Mesenteric fat pad (tissue), 1 donor: ENCODE data around the gene SOX8. TPM values are rescaled to one million over a fixed set of nuclear protein-coding genes. Genes with fewer than 3 reads are reported as not detected.

ENCODE experiments used
- DNase-seq: peaks from one replicate; pipeline ENCODE4 v3.0.0-alpha.2; 2020; ENCODE audit warnings: low spot score
- total RNA-seq: library from RNA; stranded (reverse); fragmentation: NEBNext Ultra II Directional; extraction: Animal tissue kit (Norgen Biotek cat#: 25700); gene quantifications from one replicate; pipeline ENCODE4 v1.2.1, GENCODE V29; 2021
- donor health status: DM: yes; HTN: yes; CAD: no.

The SOX8 gene
- total RNA-seq, 1 donor from 2014 or later: 1.3 TPM

- DNase-seq: no peak
Observed at GRCh38 chr16:986411-986810, 4.8 kb downstream of the SOX8 start.

GRCh38 chr16:986925-987582 lies 5.5 kb downstream of the SOX8 start:
- DNase-seq: no peak

GRCh38 chr16:987906-988305 lies 6.3 kb downstream of the SOX8 start:
- no peak for DNase-seq

GRCh38 chr16:988471-989353 lies 7.1 kb downstream of the SOX8 start:
- no peak for DNase-seq

- no peak for DNase-seq
Observed at GRCh38 chr16:989354-989814, 7.8 kb downstream of the SOX8 start.

- no peak for DNase-seq
Observed at GRCh38 chr16:990516-991291, 9.1 kb downstream of the SOX8 start.

GRCh38 chr16:991345-991744 lies 9.8 kb downstream of the SOX8 start:
- no peak for DNase-seq

- DNase-seq: no peak
Observed at GRCh38 chr16:991773-992172, 10.2 kb downstream of the SOX8 start.

GRCh38 chr16:993731-994130 lies 12.2 kb downstream of the SOX8 start:
- no peak for DNase-seq

GRCh38 chr16:995087-995486 lies 13.5 kb downstream of the SOX8 start:
- DNase-seq: no peak

- DNase-seq: no peak
Observed at GRCh38 chr16:995783-996182, 14.2 kb downstream of the SOX8 start.

- DNase-seq: no peak
Observed at GRCh38 chr16:996681-997080, 15.1 kb downstream of the SOX8 start.

GRCh38 chr16:997440-998051 lies 16.0 kb downstream of the SOX8 start:
- DNase-seq: no peak

GRCh38 chr16:998211-998610 lies 16.6 kb downstream of the SOX8 start:
- no peak for DNase-seq

GRCh38 chr16:998615-999014 lies 17.0 kb downstream of the SOX8 start:
- no peak for DNase-seq

- DNase-seq: no peak
Observed at GRCh38 chr16:999677-1000076, 18.1 kb downstream of the SOX8 start.

GRCh38 chr16:1000608-1001007 lies 19.0 kb downstream of the SOX8 start:
- no peak for DNase-seq

- no peak for DNase-seq
Observed at GRCh38 chr16:1001096-1001495, 19.5 kb downstream of the SOX8 start.

GRCh38 chr16:1002399-1003166 lies 21.0 kb downstream of the SOX8 start:
- no peak for DNase-seq
